Fibroblast of upper back skin (primary cell): ENCODE data around the gene ABCA1.
"Not testable (repeated sequence)": the region's sequence is repeated elsewhere in the genome, so short reads cannot be mapped to it uniquely, and the experiment has no call there.

ENCODE experiments used
- DNase-seq: peaks from one replicate; pipeline ENCODE4 v3.0.0-alpha.2; 2013

Gene ABCA1

GRCh38 chr9:104905153-104905901, 22.6 kb downstream of the ABCA1 start:
- DNase-seq = no peak

GRCh38 chr9:104903609-104904008, 24.3 kb downstream of the ABCA1 start:
- DNase-seq = peak; percentile 61

DNA sequence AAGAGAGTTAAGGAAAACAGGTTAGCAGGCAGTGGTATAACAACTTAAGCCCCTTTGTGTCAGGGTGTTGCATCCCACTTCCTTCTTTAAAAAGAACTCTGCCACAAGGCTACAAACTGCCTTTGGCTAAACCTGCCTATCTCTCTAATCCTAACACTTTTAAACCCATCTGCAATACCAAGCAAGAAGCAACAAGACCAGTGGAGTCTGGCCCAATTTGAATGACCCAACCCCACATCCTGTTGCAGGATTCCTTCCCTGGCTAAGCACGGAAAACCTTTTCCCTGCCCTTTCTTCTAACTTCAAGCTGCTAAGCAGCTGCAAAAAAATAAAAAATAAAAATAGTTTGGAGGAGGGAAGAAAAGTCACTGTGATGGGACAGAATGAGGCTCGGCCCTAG, 27.1 kb downstream of the ABCA1 start:
- peak; percentile 27 for DNase-seq

GRCh38 chr9:104900324-104900723, 27.6 kb downstream of the ABCA1 start:
- DNase-seq = no peak

DNA sequence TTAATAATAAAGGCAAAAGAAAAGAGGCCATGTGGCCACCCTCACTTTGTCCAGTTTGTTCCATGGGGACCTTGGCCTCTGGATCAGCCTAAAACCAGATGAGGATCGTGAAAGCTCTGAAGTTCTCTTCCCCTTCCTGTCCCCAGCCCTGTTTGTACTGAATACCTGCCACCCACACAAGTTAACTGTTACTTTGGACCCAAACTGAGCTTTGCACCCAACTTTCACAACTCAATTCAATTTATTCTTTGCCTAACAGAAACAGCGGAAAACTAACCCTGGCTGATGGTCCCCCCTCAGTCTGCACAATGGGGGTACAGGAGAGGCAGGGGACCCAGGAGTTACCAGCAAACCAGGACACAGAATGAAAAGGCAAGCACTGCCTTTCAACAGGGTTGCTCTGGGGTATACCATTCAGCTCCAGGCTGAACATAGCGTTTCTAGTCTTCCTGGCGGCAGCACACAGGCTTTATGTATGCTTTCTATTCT, 28.2 kb downstream of the ABCA1 start:
- no peak for DNase-seq

GRCh38 chr9:104898376-104898775, 29.6 kb downstream of the ABCA1 start:
- not testable (repeated sequence) for DNase-seq

DNA sequence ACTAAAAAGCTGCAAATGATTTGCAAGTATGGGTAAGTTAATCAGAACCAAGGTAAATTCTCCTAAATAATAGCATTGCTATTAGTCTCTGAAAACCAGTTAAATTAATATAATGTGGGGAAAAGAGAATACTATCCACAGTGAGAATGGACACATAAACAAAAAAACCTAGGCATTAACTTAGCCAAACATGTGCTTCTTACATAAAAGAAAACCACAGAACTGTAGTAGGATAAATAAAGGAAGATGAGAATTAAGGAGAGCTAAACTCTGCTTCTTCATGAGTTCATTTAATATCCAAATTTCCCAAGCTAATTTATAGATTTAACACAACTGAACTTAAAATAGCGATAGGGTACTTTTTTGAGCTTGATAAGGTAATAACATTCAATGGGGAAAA, 31.8 kb downstream of the ABCA1 start:
- no peak for DNase-seq

- DNase-seq = peak; percentile 58
These were observed 32.4 kb downstream of the ABCA1 start for GRCh38 chr9:104895572-104895971.

- no peak for DNase-seq
These were observed 35.3 kb downstream of the ABCA1 start for GRCh38 chr9:104892701-104893100.

DNA sequence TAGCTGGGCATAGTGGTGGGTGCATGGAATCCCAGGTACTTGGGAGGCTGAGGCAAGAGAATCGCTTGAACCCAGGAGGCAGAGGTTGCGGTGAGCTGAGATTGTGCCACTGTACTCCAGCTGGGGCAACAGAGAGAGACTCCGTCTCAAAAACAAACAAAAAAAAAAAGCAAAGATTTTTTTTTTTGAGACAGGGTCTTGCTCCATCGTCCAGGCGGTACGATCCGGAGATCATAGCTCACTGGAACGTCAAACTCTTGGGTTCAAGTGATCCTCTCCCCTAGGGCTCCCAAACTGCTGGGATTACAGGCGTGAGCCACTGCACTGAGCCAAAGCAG, 37.6 kb downstream of the ABCA1 start:
- no peak for DNase-seq

DNA sequence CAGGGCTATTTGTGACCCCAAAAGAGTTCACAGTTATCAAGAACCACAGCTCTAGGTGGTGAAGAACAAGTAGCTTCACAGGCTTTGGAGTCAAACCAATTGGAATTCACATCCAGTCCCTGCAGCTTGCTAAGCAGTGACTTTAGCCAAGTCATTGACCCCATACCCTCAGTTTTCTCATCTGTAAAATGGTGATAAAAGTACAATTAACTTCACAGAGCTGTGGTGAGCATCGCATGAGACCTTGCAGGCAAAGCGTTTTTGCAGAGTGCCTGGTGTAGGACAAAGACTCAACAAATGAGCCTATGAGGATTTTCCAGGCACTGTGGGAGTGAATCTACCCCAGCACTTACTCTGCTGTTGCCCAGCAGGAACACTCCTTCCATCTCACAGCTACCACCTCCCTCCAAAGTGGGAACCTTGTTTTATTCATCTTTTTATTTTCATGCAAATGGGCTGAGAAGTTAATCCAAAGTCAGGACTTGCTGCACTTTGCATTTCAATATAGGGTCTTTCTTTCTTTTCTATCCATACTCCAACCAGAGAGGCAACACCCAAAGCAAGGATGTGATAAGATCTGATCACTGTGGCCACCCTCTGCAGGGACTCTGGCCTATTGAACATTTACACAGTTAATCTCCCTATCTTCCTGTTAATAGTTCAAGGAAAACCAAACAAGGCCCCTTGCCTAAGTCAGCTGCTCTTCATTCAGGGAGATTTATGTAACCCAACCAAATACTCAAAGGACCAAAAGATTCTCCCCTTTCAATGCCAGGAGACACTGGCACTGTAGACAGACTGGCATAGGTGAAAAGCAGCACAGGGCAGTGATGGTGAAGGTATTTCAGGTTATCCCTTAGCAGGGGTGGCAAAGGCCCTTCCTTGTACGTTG, 41.9 kb downstream of the ABCA1 start:
- no peak for DNase-seq

- DNase-seq = no peak
These were observed 44.8 kb downstream of the ABCA1 start for GRCh38 chr9:104883169-104883568.

DNA sequence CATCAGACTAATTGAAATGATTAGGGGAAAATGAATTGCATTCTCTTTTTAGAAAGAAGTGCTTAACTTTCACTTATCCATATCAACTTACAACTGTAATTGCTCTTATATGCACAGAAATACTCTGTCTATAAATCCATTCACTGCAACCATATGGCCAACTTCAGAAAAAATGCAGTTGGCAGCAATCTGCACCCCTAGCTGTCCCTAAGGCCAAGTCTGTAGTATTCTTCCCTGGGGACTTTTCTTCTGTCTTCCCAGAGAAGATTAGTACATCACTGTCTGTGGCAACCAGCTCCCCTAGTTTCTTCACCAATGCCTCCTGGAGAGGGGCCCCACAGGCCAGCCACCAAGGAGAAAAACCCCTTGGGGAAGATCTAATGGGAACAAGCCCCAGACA, 45.4 kb downstream of the ABCA1 start:
- no peak for DNase-seq

DNA sequence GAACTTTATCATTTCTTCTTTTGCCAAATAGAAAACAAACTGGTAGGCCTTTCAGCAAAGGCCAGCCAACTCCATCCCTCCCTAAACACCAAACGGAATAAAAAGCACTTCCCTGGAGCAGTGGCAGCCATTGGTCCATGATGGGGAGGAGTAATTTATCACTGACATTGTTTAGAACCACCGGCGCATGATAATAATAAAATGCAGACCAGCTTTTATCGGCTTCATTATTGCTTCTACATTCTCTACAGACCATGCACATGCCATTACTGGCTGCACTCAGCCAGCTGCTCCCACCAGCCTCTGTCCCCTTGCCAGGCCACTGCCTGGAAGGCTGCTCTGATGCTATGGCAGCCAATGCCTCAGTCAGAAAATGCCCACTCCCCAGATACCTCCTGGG, 45.9 kb downstream of the ABCA1 start:
- no peak for DNase-seq

GRCh38 chr9:104879555-104880309, 48.2 kb downstream of the ABCA1 start:
- peak; percentile 58 for DNase-seq

- no peak for DNase-seq
These were observed 51.4 kb downstream of the ABCA1 start for GRCh38 chr9:104876587-104876986.

DNA sequence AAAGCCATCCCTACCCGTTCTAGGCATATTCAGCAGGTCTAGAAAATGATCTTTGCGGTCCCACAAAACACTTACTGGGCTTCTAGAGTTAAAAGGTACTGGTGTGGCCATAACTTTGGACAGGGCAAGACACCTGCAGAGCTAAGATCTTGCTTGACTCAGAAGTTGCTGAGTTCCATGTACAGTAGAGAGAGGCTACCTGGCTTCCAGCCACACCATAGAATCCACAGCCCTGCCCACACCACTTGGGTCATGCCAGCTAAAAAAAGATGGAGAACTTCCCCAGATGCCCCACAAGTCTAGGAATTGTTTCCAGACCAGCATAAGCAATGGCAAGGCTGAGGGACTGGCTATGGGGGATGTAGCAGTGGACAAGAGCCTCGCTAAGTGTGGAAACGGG, 52.1 kb downstream of the ABCA1 start:
- DNase-seq = no peak

GRCh38 chr9:104875320-104875719, 52.6 kb downstream of the ABCA1 start:
- no peak for DNase-seq

- DNase-seq = no peak
These were observed 54.5 kb downstream of the ABCA1 start for GRCh38 chr9:104873489-104873850.

DNA sequence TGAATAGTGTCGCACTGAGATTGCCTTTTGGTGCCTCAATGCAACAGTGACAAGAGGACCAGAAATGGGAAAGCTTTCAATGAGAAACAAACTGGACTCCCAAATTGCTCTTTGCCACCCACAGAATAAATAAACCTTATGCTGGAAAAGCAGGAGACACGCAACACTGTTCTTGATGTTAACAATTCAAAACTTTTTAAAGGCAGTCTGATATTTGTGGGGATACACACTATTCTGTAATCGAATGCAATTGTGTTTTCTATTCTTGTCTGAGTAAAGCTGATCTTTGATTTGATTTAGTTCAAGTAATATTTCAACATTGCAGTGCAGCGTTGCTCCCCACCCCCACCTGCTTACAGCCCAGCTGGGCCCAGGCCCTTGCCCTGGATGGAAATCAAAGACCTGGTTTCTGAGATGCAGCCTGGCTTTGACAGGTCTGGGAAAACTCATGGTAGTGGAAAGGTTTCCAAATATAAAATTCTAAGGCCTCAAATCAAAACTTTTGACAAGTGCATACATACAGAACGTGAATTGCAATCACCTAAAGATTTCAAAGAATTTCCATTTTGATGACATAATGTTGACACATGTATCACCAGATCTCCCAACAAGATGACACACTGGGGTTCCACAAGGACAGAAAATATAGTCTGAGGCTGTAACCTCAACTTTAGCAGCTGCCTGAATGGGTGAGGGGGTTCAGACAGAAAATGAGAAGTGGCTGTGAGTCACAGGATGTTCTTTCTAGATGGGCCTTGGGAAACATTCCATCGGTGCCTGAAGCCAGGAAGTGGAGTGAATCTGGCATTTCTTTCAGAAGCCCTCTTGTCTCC, 55.1 kb downstream of the ABCA1 start:
- DNase-seq = peak; percentile 98

DNA sequence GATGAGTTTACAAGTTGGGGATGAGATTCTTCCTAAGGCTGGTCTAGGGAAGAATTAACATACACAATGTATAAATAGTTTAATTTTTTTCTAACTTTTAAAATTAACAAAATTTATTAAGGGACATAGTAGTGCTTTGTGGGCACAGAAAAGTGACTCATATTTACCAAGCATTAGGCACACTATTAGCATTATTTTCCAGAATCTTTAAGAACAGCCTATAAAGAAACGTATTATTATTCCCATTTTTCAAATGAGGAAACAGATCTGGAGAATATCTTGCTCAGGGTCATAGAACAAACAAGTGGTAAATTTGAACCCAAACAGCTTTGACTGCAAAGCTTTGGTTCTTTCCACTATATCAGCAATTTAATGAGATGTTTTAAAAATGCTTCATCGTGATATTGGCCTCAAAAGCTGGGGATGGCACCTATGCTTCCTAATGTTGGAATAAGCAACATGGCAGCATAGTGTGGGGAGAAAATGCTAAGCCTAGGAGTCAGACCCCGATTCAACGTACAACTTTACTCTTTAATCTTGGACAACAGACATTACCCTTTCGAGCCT, 55.9 kb downstream of the ABCA1 start:
- DNase-seq = no peak

GRCh38 chr9:104869811-104870210, 58.1 kb downstream of the ABCA1 start:
- peak; percentile 44 for DNase-seq
